GM12872 (cell line): ENCODE data around the gene TNKS2.

Experiments used
- CTCF ChIP-seq: IDR thresholded peaks from 3 replicates; pipeline ENCODE4 v1.5.1; 2011; ENCODE audit warnings: low read depth, mild to moderate bottlenecking, low read length, moderate library complexity; ENCODE audit not compliant: insufficient read depth

Gene TNKS2

GRCh38 chr10:91797874-91798648 lies at the start of gene TNKS2:
Gene TNKS2, plus strand, starts transcription at chr10:91798426. Its CDS starts 265 bp downstream, at chr10:91798691.
- no peak for TF ChIP-seq CTCF

DNA sequence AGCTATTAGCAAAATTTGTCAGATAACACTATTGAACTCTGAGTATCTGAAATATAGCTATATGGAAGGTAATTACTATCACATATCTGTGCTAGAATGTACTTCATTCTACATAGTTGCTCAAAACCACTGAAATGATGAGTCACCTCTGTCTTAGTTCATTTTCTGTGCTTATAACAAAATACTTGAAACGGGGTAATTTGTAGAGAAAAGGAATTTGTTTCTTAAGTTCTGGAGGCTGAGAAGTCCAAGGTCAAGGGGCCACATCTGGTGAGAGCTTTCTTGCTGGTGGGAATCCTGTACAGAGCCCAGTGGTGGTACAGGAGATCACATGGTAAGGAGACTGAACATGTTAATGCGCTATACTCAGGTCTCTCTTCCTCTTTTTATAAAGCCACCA lies 41.9 kb upstream of the TNKS2 start:
- no peak for TF ChIP-seq CTCF

DNA sequence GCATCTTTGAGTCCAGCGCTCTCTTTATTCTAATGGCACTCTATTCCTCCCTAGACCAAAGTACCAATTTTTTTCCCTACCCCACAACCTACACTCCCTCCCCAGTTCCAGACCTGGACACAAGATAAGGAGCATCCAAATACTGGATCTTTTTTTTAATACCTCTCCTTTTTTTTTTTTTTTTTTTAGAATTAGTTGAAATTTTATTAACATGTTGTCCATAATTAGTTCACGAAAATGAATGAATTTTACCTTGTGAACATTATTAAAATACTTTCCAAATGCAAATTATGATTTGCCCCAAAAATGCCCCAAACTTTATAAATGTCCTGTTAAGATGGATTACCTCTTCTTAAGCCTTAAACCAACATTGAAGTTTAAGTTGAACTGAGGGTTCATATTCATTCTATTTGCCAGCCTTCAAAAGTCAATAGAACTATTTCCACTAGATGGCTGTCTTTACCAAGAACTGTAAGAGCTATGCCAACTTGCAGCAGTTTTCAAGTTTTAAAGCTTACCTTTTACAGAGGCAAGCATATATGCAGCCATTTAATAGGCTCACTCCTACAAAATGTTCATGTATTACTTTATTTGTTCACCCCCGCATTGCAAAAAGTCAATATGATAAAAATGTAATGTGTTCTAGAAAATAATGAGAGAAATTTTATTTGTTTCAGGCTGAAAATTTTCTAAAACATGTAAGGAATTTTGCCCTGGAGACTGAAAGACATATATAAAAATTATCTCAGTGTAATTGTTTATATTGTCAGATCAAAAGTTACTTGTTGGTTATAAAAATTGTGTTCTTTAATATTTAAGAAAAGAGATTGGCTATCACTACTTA lies 39.7 kb upstream of the TNKS2 start:
- TF ChIP-seq CTCF, result peak; percentile 42; the same call in 1 of the 3 replicates

DNA sequence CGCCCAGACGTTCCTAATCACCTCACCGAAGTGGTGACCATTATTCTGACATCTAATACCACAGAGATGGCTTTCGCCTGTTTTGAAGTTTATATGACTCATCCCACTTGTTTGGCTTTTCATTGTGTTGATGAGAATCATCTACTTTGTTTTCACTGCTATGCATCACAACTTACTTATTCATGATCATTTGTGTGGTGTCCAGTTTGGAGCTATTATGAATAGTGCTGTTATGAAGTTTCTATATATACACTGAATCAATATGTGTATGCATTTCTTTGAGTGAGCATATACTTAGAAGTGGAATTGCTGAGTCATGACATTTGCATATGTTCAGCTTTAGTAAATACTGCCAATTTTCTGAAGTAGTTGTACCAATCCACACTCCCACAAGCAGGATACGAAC lies 38.6 kb upstream of the TNKS2 start:
- TF ChIP-seq CTCF, result no peak

DNA sequence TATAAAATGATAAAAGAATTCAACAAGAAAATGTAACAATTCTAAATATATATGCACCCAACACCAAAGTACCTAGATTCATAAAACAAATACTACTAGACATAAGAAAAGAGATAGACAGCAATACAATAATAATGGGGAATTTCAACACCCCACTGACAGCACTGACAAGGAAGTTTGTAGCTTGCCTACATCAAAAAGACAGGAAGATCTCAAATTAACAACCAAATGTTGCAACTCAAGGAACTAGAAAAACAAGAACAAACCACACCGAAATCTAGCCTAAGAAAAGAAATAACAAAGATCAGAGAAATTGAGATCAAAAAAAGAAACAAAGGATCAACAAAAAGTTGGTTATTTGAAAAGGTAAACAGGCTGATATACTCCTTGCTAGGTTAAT lies 36.5 kb upstream of the TNKS2 start:
- no peak for TF ChIP-seq CTCF

DNA sequence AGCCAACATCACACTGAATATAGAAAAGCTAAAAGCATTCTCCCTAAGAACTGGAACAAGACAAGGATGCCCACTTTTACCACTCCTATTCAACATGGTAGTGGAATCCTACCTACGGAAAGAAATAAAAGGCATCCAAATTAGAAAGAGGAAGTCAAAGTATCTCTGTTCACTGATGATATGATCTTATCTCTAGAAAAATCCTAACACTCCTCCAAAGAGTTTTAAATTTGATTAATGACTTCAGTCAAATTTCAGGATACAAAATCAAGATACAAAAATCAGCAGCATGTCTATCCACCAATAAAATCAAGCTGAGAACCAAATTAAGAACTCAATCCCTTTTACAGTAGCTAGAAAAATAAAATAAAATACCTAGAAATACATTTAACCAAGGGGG lies 35.3 kb upstream of the TNKS2 start:
- TF ChIP-seq CTCF, result no peak

GRCh38 chr10:91766676-91767075 lies 31.6 kb upstream of the TNKS2 start:
- TF ChIP-seq CTCF, result no peak
